K562 (cell line): ENCODE results near the gene LAMA5. TPM values are rescaled to one million over a fixed set of nuclear protein-coding genes. Genes with fewer than 3 reads are reported as not detected.
A peak's percentile ranks its signal among the peaks of the same experiment; 100 is the strongest.

Source experiments
- CBFA2T3 ChIP-seq: fragments of 450-650 bp; IDR thresholded peaks from 2 replicates; pipeline ENCODE4 v1.6.1; 2017
- FOXJ3 ChIP-seq: sonication (generic); formaldehyde crosslinking; IDR thresholded peaks from 2 replicates; pipeline ENCODE4 v1.4.0; 2020; ENCODE audit warnings: mild to moderate bottlenecking, missing genetic modification reagents
- KAT8 ChIP-seq: fragments of 450-650 bp; IDR thresholded peaks from 2 replicates; pipeline ENCODE4 v1.6.1; 2016; ENCODE audit warnings: low read depth, mild to moderate bottlenecking
- KLF6 ChIP-seq: fragments of 250-450 bp; sonication (Bioruptor Pico); IDR thresholded peaks from 2 replicates; pipeline ENCODE4 v1.4.0; 2020; ENCODE audit warnings: mild to moderate bottlenecking, moderate library complexity, borderline replicate concordance
- RAD21 ChIP-seq, 2 experiments: fragments of 250-450 bp in 1 of 2; fragments of 450-650 bp in 1 of 2; sonication (Bioruptor Pico) in 1 of 2; formaldehyde crosslinking in 1 of 2; IDR thresholded peaks in 1 of 2; conservative IDR thresholded peaks in 1 of 2; 2 replicates each; pipeline versions ENCODE4 v1.4.0 to v1.8.0; 2020 to 2022; ENCODE audit warnings: mild to moderate bottlenecking in 2 of 2, moderate library complexity in 1 of 2
- RBBP5 ChIP-seq: fragments of 200-600 bp; sonication (generic); IDR thresholded peaks from 2 replicates; pipeline ENCODE4 v1.6.1; 2012; ENCODE audit warnings: borderline replicate concordance, mild to moderate bottlenecking, low read length, control low read depth, inconsistent platforms; ENCODE audit not compliant: insufficient read depth, poor library complexity, severe bottlenecking
- ZFP1 ChIP-seq: fragments of 450-650 bp; formaldehyde crosslinking; IDR thresholded peaks from 2 replicates; pipeline ENCODE4 v1.4.0; 2020; ENCODE audit warnings: mild to moderate bottlenecking, mixed read lengths
- ZFP91 ChIP-seq: sonication (generic); formaldehyde crosslinking; IDR thresholded peaks from 2 replicates; pipeline ENCODE4 v1.8.0; 2022; ENCODE audit warnings: mild to moderate bottlenecking, missing genetic modification reagents
- ZKSCAN8 ChIP-seq: fragments of 200-800 bp; sonication (Bioruptor generic); IDR thresholded peaks from 2 replicates; pipeline ENCODE4 v1.6.1; 2016; ENCODE audit warnings: missing genetic modification characterization, missing compliant biosample characterization
- ZNF280B ChIP-seq: fragments of 250-450 bp; sonication (Bioruptor Pico); IDR thresholded peaks from 2 replicates; pipeline ENCODE4 v1.5.1; 2021; ENCODE audit warnings: mild to moderate bottlenecking
- ZNF639 ChIP-seq, 2 experiments: fragments of 200-800 bp in 1 of 2; sonication (Bioruptor generic) in 1 of 2; sonication (generic) in 1 of 2; formaldehyde crosslinking in 1 of 2; IDR thresholded peaks in 1 of 2; conservative IDR thresholded peaks in 1 of 2; 2 replicates each; pipeline versions ENCODE4 v1.5.0 to v1.6.1; 2016 to 2020; ENCODE audit warnings: missing compliant biosample characterization in 1 of 2, missing genetic modification characterization in 1 of 2, missing genetic modification reagents in 1 of 2
- ZNF764 ChIP-seq: fragments of 250-450 bp; sonication (Bioruptor Pico); IDR thresholded peaks from 2 replicates; pipeline ENCODE4 v1.4.0; 2020; ENCODE audit warnings: low read depth, mild to moderate bottlenecking, moderate library complexity
- polyA plus RNA-seq, 8 experiments: library from polyadenylated mRNA; depleted of rRNA in 4 of 8; stranded (reverse) in 5 of 8; unstranded in 3 of 8; fragments of >200 nt; fragmentation: Nextera tagmentation in 2 of 8; fragmentation: Illumina TruSeq in 1 of 8; extraction: Ambion mirVana in 2 of 8; extraction: Trizol in 1 of 8; gene quantifications; 2 replicates each; pipeline versions ENCODE4 v1.2.1 to v1.2.3, GENCODE V29; 2011 to 2014; ENCODE audit warnings: inconsistent platforms in 1 of 8, missing spikeins in 1 of 8
- total RNA-seq, 7 experiments: library from RNA; depleted of rRNA in 6 of 7; stranded (reverse); fragments of >200 nt in 6 of 7; fragmentation: Illumina TruSeq in 2 of 7; extraction: Trizol in 2 of 7; gene quantifications; 2 replicates each; pipeline versions ENCODE4 v1.2.1 to v1.2.3, GENCODE V29; 2011 to 2021; ENCODE audit warnings: low replicate concordance in 1 of 7
- TF ChIP-seq, protein P1 (sequence below), 2 experiments: fragments of 450-650 bp; formaldehyde crosslinking in 1 of 2; IDR thresholded peaks; 2 replicates each; pipeline versions ENCODE4 v1.4.0 to v1.6.1; 2014 to 2020; ENCODE audit warnings: mild to moderate bottlenecking in 2 of 2, borderline replicate concordance in 1 of 2, low read depth in 1 of 2

Gene LAMA5
- total and polyA plus RNA-seq, 9 of the 15 experiments (the other 6 are each of a cell fraction or from before 2014, with no cell fraction given), result 0.31 to 101 (median 7.8) TPM

DNA sequence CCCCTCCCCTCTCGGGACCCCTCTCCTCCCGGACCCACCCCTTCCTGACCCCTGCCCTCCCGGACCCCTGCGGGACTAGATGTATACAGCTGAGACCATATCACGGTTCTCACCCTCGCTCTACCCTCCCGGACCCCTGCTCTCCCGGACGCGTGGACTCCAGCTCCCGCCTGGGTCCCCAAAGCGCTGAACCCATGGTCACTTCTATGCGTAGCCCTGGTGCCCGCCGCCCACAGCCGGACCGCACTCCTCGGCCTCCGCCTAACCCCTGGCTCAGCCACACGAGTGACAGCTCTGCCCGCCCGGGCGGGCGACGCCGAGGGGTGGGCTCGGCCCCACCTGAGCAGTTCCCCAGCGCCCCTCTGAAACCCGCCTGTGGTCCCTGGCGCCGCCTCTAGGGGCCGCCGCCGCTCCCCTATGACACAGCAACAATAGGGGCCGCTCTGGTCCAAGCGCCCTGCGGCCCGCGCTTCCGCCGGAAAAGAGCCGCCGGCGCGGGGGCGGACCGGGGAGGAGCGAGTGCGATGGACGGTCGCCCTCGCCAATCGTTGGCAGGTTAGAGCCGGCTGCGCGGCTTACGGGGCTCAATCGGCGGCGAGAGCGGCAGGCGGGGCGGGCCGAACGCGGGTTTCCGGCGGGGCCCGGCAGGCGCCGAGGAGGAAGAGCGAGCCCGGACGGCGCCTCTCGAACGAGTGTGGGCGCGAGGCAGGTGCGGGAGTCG is 64.6 kb downstream of the LAMA5 start, which contains the start of gene ADRM1 (continued):
- TF ChIP-seq, protein P1, sequence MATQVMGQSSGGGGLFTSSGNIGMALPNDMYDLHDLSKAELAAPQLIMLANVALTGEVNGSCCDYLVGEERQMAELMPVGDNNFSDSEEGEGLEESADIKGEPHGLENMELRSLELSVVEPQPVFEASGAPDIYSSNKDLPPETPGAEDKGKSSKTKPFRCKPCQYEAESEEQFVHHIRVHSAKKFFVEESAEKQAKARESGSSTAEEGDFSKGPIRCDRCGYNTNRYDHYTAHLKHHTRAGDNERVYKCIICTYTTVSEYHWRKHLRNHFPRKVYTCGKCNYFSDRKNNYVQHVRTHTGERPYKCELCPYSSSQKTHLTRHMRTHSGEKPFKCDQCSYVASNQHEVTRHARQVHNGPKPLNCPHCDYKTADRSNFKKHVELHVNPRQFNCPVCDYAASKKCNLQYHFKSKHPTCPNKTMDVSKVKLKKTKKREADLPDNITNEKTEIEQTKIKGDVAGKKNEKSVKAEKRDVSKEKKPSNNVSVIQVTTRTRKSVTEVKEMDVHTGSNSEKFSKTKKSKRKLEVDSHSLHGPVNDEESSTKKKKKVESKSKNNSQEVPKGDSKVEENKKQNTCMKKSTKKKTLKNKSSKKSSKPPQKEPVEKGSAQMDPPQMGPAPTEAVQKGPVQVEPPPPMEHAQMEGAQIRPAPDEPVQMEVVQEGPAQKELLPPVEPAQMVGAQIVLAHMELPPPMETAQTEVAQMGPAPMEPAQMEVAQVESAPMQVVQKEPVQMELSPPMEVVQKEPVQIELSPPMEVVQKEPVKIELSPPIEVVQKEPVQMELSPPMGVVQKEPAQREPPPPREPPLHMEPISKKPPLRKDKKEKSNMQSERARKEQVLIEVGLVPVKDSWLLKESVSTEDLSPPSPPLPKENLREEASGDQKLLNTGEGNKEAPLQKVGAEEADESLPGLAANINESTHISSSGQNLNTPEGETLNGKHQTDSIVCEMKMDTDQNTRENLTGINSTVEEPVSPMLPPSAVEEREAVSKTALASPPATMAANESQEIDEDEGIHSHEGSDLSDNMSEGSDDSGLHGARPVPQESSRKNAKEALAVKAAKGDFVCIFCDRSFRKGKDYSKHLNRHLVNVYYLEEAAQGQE (IDR thresholded peaks at IDR 0.05; ENCODE audit: borderline replicate concordance), result no peak; the same call in 1 of the 2 replicates
- TF ChIP-seq, protein P1 (CRISPR knock-in tag; IDR thresholded peaks at IDR 0.05; ENCODE audit: low read depth), result no peak; the same call in 1 of the 2 replicates
- TF ChIP-seq ZNF764 (no peak), KAT8 (no peak), ZKSCAN8 (no peak), FOXJ3 (CRISPR knock-in tag) (no peak), KLF6 (no peak), ZNF639 (CRISPR knock-in tag; conservative IDR thresholded peaks at IDR 0.05 in 1 of 2, IDR thresholded peaks at IDR 0.05 in 1 of 2) (peak in 1 of 2 experiments; percentile 64; a peak in 1 of 4 replicates), CBFA2T3 (no peak), RBBP5 (peak; percentile 8), ZFP91 (CRISPR knock-in tag) (no peak), RAD21 (CRISPR knock-in tag; conservative IDR thresholded peaks at IDR 0.05 in 1 of 2, IDR thresholded peaks at IDR 0.05 in 1 of 2) (peak; percentile 19 to 40; a peak in 2 of 4 replicates), ZFP1 (CRISPR knock-in tag) (no peak), ZNF280B (CRISPR knock-in tag) (no peak)
